HG02642 (cell line): ENCODE results near the gene TALDO1.
A peak's percentile ranks its signal among the peaks of the same experiment; 100 is the strongest.

Experiments used
- ATAC-seq: cut with Tn5 transposase; IDR thresholded peaks from one replicate; pipeline ENCODE4 v1.9.1; 2021; ENCODE audit warnings: mild to moderate bottlenecking; ENCODE audit not compliant: unreplicated experiment, poor library complexity

The TALDO1 gene

DNA sequence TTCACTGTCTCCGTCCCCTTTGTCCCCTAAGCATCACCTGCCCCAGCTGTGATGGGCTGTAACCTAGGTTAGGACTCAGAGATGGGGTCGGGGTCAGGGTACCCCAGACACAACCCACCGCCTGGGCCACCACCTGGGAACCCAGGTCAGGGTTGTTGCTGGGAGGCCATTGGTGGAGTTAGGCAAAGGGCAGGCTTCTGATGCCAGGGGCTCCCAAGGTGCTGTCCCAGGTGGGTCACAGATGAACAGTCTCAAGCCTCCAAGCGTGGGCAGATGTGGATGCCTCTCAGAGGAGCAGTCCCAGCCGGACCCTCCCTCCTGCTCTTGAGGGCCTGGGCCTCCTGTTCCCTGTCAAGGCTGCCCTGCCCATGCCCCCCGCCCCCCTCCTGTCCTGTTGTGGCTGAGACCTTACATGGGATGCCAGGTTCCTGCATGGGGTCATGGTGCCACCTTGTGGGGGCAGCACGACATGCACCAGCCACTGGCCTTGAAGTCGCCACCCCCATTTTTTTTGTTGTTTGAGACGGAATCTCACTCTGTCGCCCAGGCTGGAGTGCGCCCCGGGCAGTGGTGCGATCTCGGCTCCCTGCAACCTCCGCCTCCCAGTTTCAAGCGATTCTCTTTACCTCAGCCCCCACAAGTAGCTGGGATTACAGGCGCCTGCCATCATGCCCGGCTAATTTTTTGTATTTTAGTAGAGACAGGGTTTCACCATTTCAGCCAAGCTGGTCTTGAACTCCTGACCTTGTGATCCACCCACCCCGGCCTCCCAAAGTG, 17.9 kb downstream of the TALDO1 start:
- peak; percentile 42 for ATAC-seq

DNA sequence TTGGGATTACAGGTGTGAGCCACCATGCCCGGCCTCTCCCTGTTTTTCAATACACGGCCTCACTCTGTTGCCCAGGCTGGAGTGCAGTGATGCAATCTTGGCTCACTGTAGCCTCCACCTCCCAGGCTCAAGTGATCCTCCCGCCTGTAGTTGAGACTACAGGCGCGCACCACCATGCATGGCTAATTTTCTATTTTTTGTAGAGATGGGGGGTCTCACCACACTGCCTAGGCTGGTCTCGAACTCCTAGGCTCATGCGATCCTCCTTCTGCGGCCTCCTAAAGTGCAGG, 18.5 kb downstream of the TALDO1 start:
- ATAC-seq: no peak

DNA sequence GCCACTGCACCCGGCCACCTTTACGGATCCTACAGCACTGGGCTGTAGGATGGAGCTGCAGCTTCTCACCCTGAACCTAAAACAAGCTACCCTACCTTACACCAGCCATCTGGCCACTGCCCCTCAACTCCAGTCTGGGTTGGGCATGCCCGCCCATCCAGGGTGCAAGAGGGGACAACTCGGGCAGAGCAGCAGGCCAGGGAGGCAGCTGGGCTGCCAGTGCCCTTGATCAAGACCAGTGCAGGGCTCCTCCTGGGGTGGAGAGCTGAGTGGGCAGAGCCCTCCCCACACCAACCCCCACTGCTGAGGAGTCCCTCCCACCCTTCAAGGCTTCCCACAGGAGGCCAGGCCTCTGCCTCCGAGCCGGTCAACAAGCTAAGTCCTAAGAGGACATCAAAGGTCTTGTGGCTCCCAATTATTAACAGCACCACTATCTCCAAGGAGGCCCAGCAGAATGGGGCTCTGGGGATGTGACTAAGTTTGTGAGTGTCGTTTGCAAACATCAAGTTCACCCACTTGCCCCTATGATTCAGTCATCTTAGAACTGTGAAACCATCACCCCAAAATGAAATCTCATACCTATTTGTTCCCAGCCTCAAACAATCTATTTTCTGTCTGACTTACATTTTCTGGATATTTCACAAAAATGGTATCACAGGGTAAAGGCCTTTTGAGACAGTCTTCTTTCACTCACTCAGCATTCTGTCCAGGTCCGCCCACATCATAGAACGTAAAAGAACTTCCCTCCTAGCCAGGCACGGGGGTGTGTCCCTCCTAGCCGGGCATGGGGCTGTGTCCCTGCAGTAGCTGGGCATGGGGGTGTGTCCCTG, 19.1 kb downstream of the TALDO1 start:
- no peak for ATAC-seq

DNA sequence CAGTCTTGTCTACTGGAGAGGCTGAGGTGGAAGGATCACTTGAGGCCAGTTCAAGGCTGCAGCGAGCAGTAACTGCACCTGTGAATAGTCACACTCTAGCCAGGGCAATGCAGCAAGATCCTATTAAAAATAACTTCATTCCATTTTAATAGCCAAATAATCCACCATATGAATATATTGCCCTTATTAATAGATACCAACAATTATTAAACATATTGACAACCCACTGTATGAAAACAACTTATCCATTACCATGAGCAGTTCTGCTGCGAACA, 19.6 kb downstream of the TALDO1 start:
- no peak for ATAC-seq

DNA sequence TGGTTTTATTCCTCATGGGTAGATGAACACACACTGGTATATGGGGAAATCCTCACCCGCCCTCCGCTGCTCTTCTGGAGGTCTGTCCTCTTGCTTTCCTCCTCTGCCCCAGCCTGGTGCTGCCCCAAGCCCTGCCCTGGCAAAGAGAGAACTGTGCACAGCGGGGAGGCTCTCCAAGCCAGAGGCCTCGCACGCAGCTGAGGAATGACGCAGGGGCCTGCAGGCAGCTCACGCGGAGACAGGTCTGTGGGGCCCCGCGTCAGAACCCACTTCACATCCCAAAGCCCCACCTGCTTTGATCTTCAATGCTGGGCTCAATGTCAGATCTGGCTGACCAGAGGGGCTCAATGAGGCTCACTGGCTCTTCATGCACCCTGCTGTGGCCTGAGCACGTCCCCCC, 20.0 kb downstream of the TALDO1 start:
- no peak for ATAC-seq

DNA sequence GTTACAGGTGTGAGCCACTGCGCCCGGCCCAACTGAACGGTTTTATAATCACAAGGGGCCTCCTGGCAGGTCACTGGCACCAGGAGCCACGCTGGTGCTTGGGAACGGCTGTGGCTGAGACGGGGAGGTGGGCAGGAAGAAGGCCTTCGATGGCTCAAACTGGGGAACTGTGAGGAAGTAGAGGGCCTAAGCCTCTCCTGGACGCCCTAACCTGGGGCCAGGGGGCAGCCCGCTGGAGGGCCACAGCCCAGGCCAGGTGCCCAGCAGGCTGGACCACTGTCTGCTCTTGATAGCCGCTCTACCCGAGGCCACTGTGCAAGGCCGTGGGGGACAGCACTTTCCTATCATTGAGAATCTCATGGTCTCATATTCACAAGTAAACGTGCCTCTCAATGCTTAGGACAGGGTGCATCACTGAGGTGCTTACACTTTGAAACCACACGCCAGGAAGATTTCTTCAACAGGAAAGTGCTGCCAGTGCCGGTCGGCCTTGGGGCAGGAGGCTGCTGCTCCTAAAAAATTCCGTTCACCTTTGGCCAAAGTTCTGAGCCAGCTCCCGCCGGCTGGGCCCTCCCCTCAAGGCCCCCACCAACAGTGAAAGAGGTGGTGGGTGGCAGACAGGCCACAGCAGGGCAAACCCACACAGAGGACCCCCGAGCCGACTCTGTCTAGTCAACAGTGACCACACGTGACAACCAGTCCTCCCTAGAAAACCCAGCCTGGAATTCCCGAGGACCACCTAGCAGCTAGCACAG, 22.8 kb downstream of the TALDO1 start:
- no peak for ATAC-seq

DNA sequence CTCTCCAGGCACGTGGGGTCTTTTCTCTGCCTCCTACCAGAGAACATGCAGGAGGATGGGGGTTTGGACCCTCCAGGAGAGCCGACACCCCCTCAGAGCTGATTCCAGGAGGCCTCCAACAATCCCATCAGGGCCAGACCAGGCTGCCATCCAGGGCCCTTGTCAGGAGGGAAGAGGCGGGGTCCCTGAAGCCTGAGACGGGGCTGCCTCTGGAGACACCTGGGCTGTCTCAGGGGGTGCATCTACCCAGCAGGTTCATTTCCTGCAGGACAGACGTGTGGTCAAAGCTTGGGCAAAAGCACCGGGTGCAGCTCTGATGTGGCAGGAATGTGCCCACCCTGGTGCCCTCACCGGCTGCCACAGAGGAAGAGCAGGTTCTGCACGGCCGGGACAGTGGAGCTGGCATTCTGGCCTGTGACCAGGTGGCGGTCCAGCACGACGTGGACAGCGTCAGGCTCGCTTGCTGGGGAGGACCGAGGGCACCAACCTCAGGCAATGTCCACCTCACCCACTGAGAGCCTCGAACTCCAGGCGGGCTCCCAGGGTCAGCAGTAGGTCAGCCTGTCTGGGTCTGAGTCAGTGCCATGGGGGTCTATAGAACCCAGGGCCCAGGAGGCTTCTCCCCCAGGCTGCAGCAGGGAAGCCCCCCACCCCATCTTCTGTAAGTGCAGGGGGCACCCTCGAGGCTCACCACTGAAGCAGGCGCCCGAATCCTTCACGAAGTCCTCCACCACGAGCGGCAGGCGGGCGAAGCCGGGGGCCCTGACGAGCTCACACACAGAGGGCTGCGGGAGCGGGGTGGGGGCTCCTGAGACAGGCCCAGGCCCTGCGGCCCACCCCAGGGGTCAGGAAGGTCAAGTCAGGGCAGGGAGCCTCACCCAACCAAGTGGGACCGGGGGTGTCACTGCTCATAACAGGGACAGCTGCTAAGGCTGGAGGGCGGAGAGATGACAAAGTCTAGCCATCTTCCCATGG, 23.7 kb downstream of the TALDO1 start:
- no peak for ATAC-seq

DNA sequence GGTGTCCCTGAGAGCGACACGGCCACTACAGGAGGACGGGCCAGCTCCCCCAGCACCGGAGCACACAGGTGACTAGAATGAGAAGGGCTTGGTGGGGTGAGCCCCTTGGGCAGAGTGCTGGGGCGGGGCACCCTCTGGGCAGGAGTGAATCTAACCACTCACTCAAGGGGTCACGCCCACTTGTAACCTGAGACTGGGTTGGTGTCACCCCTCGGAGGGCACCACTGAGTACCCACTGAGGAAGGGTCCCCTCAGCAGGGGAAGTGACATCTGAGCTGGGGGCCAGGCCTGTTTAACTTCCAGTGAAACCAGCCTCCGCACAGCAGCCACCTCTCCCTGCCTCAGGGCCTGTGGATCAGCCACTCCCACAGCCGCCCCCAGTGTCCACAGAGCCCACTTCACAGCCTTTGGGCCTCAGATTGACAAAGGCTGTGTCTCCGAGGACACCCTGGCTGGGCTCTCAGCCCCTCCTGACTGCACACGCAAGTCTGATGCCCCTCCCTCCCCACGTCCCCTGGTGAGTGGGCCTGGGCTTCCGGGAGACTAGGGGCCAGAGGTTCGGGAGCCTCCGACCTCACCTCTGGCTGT, 24.4 kb downstream of the TALDO1 start:
- ATAC-seq: no peak

DNA sequence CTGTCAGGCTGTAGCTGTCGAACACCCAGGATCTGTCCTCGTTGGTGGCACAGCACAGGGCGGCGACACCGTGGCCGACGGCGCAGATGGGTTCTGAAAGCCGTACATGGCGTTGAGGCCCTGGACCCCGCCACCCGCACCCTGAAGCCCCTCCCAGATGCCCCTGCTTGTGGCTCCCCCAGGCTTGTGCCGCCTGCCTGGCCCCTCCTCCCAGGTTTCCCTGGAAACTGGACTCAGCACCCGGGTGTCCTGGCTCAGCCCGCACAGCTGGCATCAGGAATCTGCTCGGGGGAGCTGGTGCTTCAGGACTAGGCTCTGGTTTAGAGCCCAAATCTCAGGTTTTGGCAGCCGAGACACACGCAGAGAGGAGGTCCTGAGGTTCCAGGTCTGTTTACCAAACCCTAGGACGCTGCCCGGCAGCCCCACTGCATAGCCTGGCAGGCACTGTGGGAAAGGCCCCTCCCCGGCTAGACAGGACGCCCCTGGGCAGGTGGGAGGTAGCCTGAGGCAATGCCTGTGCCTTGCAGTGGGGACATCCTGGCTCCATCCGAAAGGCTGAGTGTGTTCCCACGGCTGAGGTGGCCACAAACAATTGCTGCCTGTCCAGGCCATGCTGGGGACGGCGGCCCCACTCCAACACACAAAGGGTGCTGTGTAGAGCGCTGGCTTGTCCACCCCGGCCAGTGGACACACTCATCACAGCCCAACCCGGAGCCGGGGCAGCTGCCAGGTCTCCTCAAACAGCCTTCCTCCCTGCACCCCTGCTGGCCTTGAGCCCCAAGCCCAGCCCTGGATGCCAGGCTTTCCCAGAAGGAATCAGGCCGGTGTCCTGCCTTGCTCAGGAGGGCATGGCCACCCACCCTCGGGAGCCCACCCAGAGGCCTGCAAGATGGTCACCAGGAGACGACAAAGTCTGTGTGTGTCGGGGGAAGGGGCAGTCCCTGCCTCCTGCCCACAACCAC, 25.4 kb downstream of the TALDO1 start:
- ATAC-seq: no peak

DNA sequence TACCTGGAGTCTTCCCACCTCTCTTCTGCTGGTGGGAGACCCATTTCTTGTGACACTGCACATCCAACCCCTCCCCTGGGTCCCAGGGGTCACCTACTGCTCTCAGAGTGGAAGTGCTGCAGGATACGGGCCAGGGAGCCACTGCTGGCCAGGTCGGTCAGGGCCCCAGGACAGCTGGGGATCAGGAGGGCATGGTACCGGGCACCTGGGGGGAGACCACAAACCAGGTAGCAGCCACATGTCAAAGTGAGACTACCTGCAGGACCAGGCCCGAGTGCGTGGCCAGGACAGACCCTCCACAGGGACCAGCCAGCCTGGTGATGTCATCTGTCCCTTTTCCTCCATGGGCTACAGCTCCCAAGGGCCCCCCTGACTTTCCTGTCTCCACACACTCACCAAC, 26.2 kb downstream of the TALDO1 start:
- ATAC-seq: no peak

DNA sequence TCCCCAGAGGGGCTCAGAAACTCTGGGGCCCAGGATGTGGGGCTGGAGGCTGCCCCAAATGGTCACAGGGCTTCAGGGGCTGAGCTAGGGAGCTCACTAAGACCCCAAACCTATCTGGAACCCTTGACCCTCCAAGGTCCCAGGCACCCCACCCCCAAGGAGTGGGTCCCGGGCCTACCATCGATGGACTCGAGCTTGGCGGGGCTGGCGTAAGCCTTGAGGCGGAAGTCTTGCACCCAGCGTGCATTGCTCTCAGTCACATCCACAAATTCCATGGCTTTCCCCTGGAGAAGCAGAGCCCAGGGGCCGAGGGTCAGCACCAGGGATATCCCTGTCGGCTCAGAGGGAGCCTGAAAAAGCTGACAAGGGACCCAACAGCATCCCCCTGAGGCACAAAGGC, 26.6 kb downstream of the TALDO1 start:
- no peak for ATAC-seq

DNA sequence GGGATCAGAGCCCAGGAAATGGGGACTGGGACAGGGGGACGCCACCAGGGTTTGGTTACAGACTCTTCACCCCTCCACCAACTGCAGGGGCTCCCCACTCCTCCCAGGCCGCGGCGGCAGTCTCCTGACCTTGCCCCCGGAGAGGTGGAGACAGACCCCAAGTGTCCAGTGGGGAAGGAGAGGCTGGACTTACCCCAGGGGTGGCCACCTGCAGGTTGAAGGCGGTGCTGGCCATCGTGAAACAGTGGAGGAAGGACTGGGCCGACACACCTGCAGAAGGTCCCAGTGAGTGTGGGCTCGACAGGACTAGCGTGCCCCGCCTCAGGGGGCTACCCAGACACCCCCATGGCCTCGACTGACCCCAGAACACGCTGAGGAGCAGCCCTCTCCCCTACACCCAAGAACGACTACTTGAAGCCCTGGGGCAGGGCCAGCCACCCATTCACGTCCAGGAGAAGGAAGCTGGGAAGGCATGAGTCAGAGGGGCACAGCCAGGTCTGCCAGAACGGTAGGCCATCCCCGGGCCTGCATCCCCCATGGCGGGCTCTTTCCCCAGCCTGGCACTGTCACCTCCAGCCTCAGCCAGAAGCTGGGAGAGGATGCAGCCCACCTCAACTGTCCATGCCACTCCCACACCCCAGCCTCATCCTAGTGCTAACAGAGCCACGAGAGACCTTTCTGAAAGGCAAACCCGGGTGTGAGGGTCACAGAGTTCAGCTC, 27.8 kb downstream of the TALDO1 start:
- no peak for ATAC-seq

DNA sequence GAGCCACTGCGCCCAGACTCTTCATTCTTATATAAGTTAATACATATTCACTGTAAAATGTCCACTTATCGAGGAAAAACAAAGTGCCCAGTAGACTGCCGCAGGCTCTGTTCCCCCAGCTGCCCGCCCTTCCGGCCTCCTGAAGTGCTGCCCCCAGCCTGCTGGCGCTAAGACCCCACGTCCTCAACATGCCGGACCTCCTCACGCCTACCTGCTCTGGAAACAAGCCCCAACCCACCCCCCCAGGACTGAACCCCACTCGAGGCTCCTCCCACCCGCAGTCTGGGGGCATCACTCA, 28.9 kb downstream of the TALDO1 start:
- no peak for ATAC-seq

DNA sequence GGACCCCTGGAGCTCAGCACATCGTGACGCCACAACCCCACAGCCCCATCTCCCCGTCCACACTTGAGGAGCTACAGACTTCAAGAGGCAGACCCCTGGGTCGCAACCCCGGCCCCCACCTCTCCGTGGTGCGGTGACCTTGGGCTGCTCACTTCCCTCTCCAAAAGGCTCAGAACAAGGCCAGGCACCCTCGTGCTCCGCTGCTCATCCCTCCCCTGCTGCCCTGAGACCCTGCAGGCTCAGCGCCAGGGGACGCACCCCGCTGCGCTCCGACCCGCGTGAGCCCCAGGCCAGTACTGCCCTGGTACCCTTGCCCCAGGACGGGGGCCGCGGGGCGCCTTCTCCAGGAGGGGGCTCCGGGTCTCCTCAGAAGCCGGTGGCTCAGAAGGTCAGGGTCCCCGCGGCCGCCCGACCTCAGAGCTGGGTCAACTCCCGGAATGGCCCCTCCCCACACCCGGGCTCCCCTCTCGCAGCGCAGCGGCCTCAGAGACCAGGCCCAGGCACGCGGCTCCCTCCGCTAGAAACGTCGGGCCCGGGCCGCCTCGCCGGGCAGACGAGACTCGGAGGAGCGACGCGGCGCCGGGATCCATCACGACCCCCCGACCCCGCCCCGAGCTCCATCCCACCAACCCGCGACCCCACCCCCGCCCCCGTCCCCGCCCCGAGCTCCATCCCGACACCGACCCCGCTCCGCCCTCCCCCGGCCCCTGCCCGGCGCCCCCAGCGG, 29.5 kb downstream of the TALDO1 start:
- ATAC-seq: peak; percentile 41

DNA sequence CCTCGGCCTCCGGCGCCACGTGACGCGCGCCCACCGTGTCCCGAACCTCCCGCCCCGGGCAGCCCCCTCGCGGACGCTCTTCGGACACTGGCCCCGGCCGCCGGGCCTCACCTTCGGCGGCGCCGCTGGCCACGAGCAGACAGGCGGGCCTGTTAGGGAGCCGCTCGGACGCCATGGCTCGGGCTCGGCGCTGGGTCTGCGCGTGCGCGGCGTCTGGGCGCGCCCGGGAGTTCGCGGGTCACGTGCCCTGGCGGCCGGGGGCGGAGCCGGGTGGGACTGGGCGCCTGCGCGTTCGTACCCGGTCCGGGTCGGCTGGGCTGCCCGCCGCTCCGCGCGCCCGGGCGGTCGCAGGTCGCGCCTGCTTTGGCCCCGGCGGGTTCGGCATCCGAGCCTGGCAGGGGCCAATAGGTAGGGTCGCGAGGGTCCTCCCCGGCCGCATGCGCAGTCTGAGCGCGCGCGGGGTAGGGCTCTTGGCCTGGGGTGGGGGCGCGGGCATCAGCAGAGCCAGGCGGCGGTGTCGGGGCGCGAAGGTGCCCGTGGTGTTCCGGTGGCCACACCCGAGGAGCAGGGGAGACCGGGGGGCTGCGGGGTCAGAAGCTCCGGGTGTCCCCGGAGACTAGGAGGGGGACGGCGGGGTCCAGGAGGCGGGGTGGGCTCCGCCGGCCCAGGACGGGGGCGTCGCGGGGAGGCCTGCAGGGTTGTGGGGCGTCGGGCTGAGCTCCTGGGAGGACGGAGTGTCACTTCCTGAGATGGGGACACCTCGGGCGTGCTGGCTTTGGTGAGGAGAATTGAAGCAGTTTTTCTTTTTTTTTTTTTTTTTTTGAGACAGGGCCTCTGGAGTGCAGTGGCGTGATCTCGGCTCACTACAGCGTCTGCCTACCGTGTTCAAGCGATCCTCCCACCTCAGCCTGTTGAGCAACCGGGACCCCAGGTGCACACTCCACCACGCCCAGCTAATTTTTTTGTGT, 30.3 kb downstream of the TALDO1 start, which contains the start of gene GATD1:
GATD1 (minus strand) TSS at position 200 of the 968 bp plus-strand sequence; CDS start at position 175, 25 bp downstream.
- ATAC-seq: peak; percentile 79
